K562 (cell line): ENCODE results near the gene ZNF74. TPM values are rescaled to one million over a fixed set of nuclear protein-coding genes. Genes with fewer than 3 reads are reported as not detected.

Source experiments
- CREB1 ChIP-seq, 2 experiments: sonication (generic) in 1 of 2; formaldehyde crosslinking in 1 of 2; IDR thresholded peaks; 2 replicates each; pipeline versions ENCODE4 v1.6.1 to v1.8.0; 2012 to 2022; ENCODE audit warnings: inconsistent platforms in 1 of 2, mild to moderate bottlenecking in 1 of 2, missing genetic modification reagents in 1 of 2, moderate library complexity in 1 of 2
- JUND ChIP-seq, 2 experiments: IDR thresholded peaks; 2 replicates in 1 of 2; 3 replicates in 1 of 2; pipeline ENCODE4 v1.6.1; 2011; ENCODE audit warnings: borderline replicate concordance in 2 of 2, low read depth in 2 of 2, low read length in 2 of 2, improper control_type of control experiment in 1 of 2, missing biosample characterization in 1 of 2, missing genetic modification characterization in 1 of 2, missing genetic modification reagents in 1 of 2
- KDM2B ChIP-seq: fragments of 250-450 bp; sonication (Bioruptor Pico); IDR thresholded peaks from 2 replicates; pipeline ENCODE4 v1.8.0; 2021; ENCODE audit warnings: mild to moderate bottlenecking, moderate library complexity
- TAF7 ChIP-seq: fragments of 450-650 bp; IDR thresholded peaks from 2 replicates; pipeline ENCODE4 v1.6.1; 2016; ENCODE audit warnings: missing genetic modification characterization, missing compliant biosample characterization
- ZBTB49 ChIP-seq: sonication (generic); formaldehyde crosslinking; IDR thresholded peaks from 2 replicates; pipeline ENCODE4 v1.8.0; 2022; ENCODE audit warnings: missing genetic modification reagents, mild to moderate bottlenecking, borderline replicate concordance
- ZFP91 ChIP-seq: sonication (generic); formaldehyde crosslinking; IDR thresholded peaks from 2 replicates; pipeline ENCODE4 v1.8.0; 2022; ENCODE audit warnings: mild to moderate bottlenecking, missing genetic modification reagents
- polyA plus RNA-seq, 8 experiments: library from polyadenylated mRNA; depleted of rRNA in 4 of 8; stranded (reverse) in 5 of 8; unstranded in 3 of 8; fragments of >200 nt; fragmentation: Nextera tagmentation in 2 of 8; fragmentation: Illumina TruSeq in 1 of 8; extraction: Ambion mirVana in 2 of 8; extraction: Trizol in 1 of 8; gene quantifications; 2 replicates each; pipeline versions ENCODE4 v1.2.1 to v1.2.3, GENCODE V29; 2011 to 2014; ENCODE audit warnings: inconsistent platforms in 1 of 8, missing spikeins in 1 of 8
- total RNA-seq, 7 experiments: library from RNA; depleted of rRNA in 6 of 7; stranded (reverse); fragments of >200 nt in 6 of 7; fragmentation: Illumina TruSeq in 2 of 7; extraction: Trizol in 2 of 7; gene quantifications; 2 replicates each; pipeline versions ENCODE4 v1.2.1 to v1.2.3, GENCODE V29; 2011 to 2021; ENCODE audit warnings: low replicate concordance in 1 of 7

ZNF74 gene
- total and polyA plus RNA-seq, 9 of the 15 experiments (the other 6 are each of a cell fraction or from before 2014, with no cell fraction given) = 2.4 to 53.5 (median 31.5) TPM

DNA sequence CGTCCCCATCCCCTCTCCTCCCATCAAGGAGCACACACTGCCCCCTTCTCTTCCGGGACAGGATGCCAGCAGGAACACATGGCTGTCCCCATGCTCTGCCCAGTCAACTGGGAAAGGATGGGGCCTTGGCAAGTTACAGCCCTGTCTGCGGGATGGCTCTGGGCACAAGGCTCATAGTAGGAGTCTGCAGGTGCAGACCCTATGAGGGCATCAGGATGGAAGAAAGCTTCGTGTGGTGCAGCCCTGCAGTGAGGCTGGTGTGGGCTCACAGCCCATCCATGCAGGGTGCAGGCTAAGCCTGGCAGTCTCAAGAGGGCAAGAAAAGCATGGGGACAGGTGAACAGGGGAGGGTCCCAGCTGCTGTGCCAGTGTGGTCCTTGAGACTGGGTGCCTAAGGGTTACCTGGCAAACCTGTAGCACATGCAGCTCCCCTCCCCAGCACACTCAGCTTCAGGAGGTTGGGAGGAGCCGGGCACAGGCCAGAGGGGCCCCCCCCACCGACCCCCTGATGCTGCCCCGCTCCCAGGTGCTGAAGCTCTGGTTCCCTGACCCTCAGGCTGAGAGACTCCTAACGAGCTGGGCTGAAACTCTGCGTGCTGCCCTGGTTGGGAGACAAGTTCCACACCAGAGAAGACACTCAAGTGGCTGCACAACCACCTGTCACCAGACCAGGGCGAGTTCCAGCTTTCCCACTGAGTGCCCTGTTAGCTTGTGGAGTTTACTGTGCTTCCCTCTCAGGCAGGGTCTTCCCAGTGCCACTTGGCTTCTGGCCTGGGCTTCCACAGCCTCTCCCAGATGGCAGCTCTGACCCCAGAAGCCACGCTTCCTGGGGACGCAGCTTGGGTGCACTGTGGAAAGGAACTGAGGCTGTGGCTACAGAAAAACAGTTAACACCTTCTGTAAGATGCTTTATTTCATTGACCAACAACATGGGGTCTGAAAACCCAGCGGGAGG is 47.0 kb downstream of the ZNF74 start (continued):
- TF ChIP-seq ZBTB49 (CRISPR knock-in tag) (0 out of 2 replicates have a peak, but pooled peaks have one; percentile 32), JUND (IDR thresholded peaks at IDR 0.05; ENCODE audit: borderline replicate concordance, low read depth, low read length) (no peak), JUND (tag; IDR thresholded peaks at IDR 0.05; ENCODE audit: borderline replicate concordance, low read depth, low read length) (no peak), KDM2B (CRISPR knock-in tag) (no peak), CREB1 (IDR thresholded peaks at IDR 0.05) (no peak), CREB1 (CRISPR knock-in tag; IDR thresholded peaks at IDR 0.05) (peak; percentile 50; the same call in 1 of the 2 replicates), ZFP91 (CRISPR knock-in tag) (no peak), TAF7 (tag) (no peak)
